Activated CD8-positive, alpha-beta memory T cell treated with anti-CD3 and anti-CD28 coated beads, Interleukin-2, amount 10 ng/mL, durations not matched to agents 7 days and 5 days (primary cell): ENCODE data around the gene CIRBP. TPM values are rescaled to one million over a fixed set of nuclear protein-coding genes. Genes with fewer than 3 reads are reported as not detected.

Experiments
- ATAC-seq: fragments of 150-1000 bp; cut with Tn5 transposase; one replicate; pipeline ENCODE4 v1.10.0; 2021; ENCODE audit warnings: moderate library complexity
- CTCF ChIA-PET: fragments of 350-600 bp; sonication (Branson Sonifier 250); formaldehyde crosslinking; loops from one replicate; lab custom pipeline; 2021; ENCODE audit warnings: antibody characterized with exemption; lab: Charles Lee
- DNase-seq: peaks from one replicate; pipeline ENCODE4 v3.0.0-alpha.2; 2020
- H3K27ac Mint-ChIP-seq: one replicate; pipeline ENCODE4 v1.8.0; 2021; ENCODE audit warnings: mild to moderate bottlenecking, mixed read lengths
- H3K27me3 Mint-ChIP-seq: one replicate; pipeline ENCODE4 v1.8.0; 2021; ENCODE audit warnings: mixed read lengths
- H3K36me3 Mint-ChIP-seq: one replicate; pipeline ENCODE4 v1.8.0; 2021; ENCODE audit warnings: mild to moderate bottlenecking, mixed read lengths
- H3K4me1 Mint-ChIP-seq: one replicate; pipeline ENCODE4 v1.8.0; 2021; ENCODE audit warnings: mixed read lengths
- H3K4me3 Mint-ChIP-seq: one replicate; pipeline ENCODE4 v1.8.0; 2021; ENCODE audit warnings: mild to moderate bottlenecking, moderate library complexity, mixed read lengths
- H3K9me3 Mint-ChIP-seq: one replicate; pipeline ENCODE4 v1.8.0; 2022; ENCODE audit warnings: low read depth, mixed read lengths
- total RNA-seq, 2 experiments: library from RNA; stranded (reverse); gene quantifications; one replicate each; pipeline ENCODE4 v1.2.3, GENCODE V29; 2021

CIRBP gene
- total RNA-seq, 2 experiments from 2014 or later: 189 to 210 TPM

DNA sequence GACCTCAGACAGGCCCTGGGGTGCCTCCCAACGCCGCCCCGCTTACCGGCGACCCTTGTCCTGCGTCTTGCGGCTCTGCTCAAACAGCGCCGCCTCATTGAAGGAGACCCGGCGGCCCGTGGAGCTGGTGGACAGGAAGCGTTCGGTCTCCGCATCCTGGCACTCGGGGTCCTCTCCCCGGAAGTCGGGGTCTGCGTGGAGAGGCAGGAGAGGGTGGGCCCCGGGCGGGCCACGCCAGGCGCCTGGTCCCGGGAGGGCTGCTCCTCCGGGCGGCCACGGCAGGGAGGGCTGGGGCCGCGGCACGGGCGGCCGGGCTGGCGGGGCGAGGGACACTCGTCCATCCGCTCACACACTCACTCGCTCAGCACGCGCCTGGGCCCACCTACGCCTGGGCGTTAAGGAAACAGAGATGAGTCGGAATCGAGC lies 34.2 kb upstream of the CIRBP start:
- Mint-ChIP-seq H3K4me1 (peaks cover 7% of the 10 kb centered on the region), H3K9me3 (no peaks in the 10 kb centered on the region)
- no peak for ATAC-seq

DNA sequence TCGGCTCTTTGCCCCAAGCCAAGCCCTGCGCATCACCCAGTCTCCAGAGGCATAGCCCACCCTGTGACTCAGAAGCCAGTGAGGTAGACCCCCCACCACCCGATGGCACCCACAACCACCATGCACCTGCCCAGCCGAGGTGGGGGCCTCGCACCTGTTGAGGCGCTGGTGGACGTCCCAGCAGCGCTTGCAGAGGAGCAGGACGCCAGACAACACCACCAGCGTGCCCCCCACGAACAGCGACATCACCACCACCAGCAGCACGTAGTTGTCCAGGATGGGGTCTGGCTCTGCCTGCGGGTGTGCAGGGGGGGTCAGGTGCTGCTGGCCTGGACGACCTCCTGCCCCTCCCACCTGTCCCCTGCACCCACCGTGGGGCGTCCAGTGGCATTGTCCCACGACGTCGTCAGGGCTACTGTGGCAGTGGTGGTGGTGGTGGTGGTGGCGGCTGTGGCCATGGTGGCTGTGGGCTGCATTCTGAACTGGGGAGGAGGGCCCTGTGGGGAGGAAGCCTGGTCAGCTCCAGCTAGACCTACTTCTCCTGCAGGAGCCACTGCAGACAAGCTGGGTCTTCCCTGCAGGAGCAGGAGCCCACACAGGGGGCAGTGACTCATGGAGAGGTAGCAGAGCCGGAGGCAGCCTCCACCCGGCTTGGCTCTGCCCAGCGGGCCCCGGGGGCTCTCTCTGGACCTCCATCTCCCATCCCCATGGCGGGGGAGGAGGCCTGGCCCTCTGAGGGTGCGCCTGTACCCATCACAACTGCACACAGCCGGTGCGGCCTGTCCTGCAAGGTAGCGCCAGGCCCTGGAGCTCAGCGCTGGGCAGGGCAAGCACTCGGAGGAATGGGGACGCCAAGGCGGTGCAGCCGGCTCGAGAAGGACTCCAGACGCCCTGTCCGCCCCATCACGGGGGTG lies 33.2 kb upstream of the CIRBP start:
- Mint-ChIP-seq H3K9me3 (no peaks in the 10 kb centered on the region), H3K27me3 (peaks cover 16% of the 10 kb centered on the region), H3K36me3 (no peaks in the 10 kb centered on the region), H3K4me1 (peaks cover 9% of the 10 kb centered on the region), H3K27ac (no peak overlapping the region), H3K4me3 (no peak overlapping the region)
- DNase-seq (no peak), ATAC-seq (no peak)
- CTCF ChIA-PET: interaction anchor here (0.7 kb wide), 1 partner anchor 69 kb away, joined by 3 read pairs; no protein-coding TSS in a partner anchor

More for the DNA sequence above, 34.2 kb upstream of the CIRBP start:
- H3K4me3 Mint-ChIP-seq: no peak overlapping the region
- CTCF ChIA-PET: no interaction called here
- peaks cover 16% of the 10 kb centered on the region for H3K27me3 Mint-ChIP-seq
- no peak overlapping the region for H3K27ac Mint-ChIP-seq
- no peaks in the 10 kb centered on the region for H3K36me3 Mint-ChIP-seq
- no peak for DNase-seq

DNA sequence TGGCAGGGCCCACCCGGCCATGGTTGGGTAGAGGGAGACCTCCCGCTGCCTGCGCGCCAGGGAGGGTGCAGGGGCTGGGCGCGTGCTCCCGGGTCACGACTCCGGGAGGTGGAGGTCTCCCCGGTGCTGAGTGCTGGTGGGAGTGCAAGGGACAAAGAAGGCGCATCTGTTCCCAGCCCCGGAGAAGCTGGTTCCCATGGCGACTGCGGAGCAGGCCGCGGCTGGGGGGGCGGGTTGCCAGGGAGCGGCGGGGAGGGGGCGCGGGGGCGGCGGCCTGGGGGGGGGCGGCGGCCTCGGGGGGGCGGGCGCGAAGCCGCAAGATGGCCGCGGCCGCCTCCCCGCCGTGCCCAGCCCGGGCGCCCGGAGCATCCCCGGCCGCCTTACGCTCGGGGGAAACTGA lies 32.6 kb upstream of the CIRBP start:
- CTCF ChIA-PET: interaction anchor here (0.7 kb wide), 1 partner anchor 70 kb away, joined by 3 read pairs; no protein-coding TSS in a partner anchor
- H3K27ac Mint-ChIP-seq: no peak overlapping the region
- H3K4me3 Mint-ChIP-seq: no peak overlapping the region
- H3K27me3 Mint-ChIP-seq: peaks cover 16% of the 10 kb centered on the region
- no peaks in the 10 kb centered on the region for H3K9me3 Mint-ChIP-seq
- ATAC-seq: no peak
- H3K4me1 Mint-ChIP-seq: peaks cover 15% of the 10 kb centered on the region
- no peak for DNase-seq
- no peaks in the 10 kb centered on the region for H3K36me3 Mint-ChIP-seq

DNA sequence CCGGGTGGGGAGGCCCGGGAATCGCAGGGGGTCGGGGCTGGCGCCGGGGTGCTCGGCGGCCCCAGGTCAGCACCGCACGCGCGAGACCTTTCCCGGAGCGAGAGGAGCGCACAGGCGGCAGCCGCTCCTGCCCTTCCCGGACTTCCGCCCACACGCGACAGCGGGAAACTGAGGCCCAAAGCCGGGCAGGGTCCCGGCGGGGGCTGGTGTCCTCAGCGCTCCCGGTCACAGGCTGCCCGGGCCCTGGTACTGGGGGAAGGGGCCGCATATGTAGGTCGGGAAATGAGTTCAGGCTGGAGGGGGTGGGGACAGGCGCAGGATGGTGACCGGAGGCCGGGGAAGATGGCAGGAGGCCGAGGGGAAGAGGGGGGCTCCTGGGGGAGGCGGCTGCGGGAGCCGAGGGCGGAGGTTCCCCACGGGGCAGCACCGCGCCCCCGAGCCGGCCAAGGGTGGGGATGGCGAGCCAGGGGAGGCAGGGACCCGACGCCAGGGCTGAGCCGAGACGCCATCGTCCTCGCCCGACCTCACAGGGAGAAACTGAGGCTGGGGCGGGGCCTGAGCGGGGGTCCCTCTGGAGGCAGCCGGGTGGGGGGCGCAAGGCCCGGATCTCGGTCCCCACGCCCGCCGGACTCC lies 32.0 kb upstream of the CIRBP start:
- no peak overlapping the region for H3K27ac Mint-ChIP-seq
- DNase-seq: no peak
- H3K36me3 Mint-ChIP-seq: no peaks in the 10 kb centered on the region
- peaks cover 16% of the 10 kb centered on the region for H3K27me3 Mint-ChIP-seq
- no peak for ATAC-seq
- CTCF ChIA-PET: no interaction called here
- no peaks in the 10 kb centered on the region for H3K9me3 Mint-ChIP-seq
- H3K4me1 Mint-ChIP-seq: peaks cover 16% of the 10 kb centered on the region
- H3K4me3 Mint-ChIP-seq: no peak overlapping the region

DNA sequence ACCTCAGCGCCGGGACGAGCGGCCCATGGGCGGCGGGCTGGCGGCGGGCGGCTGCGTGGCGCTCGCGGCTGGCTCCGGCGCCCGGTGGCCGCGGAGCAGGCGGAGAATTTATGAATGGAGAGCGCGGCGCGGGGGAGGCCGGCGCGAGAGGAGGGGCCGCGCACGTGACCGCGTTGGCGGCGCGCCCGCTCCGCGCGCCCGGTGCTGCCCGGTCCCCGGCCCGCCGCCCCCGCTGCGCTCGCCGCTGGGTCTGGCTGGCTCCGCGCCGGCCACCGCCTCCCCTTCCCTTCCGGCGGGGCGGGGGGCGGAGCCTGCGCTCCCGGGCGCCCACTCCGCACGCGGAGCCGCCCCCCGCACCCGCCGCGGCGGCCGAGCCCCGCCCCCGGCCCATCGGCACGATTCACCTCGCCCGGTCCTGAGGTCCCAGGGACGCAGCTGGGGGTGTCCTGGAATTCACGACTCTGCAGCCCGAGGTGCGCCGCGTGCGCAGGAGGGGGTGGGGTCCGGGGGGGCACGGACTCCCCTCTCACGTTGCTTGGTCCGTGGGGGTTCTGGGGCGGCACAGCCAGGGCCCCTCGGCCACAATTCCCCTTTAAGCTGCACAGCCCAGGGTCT lies 31.3 kb upstream of the CIRBP start, which contains the start of gene CBARP:
TSS of gene CBARP (minus strand) at position 252 of the 615 bp plus-strand sequence. CDS start 1,905 bp downstream, outside the sequence.
- Mint-ChIP-seq H3K9me3 (no peaks in the 10 kb centered on the region), H3K27me3 (peaks cover 16% of the 10 kb centered on the region), H3K4me1 (peaks cover 23% of the 10 kb centered on the region), H3K27ac (no peak within 1 kb of the TSS), H3K36me3 (no peaks in the 10 kb centered on the region), H3K4me3 (peak within 1 kb of the TSS; percentile 46)
- ATAC-seq (no peak), DNase-seq (no peak)
- CTCF ChIA-PET: interaction anchor here (1.0 to 10.1 kb wide), 4 partner anchors 15 to 318 kb away, joined by 3 to 723 read pairs (median 4); partner anchors contain the start of gene CIRBP

DNA sequence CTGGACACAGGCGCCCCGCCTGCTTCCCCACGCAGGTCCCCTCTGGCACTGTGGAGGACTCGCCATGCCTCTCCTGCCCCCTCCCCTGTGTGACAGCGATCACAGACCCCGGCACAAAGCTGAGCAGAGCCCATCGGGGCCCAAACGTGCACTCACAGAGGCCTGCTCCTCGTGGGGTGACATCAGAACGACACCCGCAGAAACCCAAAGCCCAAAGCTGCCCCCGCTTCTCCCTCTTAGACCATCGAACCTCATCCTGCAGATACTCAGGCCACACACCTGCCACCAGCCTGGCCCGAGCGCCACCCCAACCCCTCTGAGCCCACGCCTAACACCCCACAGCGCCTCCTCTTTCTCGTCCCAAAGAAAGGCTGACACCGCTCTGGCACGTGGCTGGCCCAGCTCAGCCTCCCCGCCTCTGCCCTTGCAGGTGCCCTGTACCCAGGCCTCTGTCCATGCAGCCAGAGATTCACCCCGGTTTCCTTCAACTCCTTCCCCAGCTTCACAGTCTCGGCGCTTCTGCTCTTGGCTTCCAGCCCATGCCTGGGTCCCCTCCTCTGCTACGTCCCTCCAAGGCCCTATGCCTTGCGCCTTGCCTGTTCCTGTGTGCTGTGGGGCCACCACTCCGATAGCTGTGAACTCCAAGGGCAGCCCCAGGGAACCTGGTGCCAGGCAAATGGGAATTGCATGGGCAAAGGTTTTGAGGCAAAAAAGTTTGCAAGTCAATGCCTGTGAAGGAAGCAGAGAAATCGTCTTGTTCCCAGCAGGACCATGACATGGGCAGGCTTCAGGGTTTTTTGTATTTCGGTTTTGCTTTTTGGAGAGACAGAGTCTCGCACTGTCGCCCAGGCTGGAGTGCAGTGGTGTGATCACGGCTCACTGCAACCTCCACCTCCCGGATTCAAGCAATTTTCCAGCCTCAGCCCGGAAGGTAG lies 30.5 kb upstream of the CIRBP start:
- ATAC-seq: no peak
- DNase-seq: no peak
- H3K27ac Mint-ChIP-seq: no peak overlapping the region
- H3K4me3 Mint-ChIP-seq: peak overlapping the region; percentile 46
- no peaks in the 10 kb centered on the region for H3K36me3 Mint-ChIP-seq
- CTCF ChIA-PET: interaction anchor here (0.8 to 10.1 kb wide), 7 partner anchors 16 to 319 kb away, joined by 3 to 723 read pairs (median 3); partner anchors contain the start of gene CIRBP
- H3K4me1 Mint-ChIP-seq: peaks cover 31% of the 10 kb centered on the region
- H3K9me3 Mint-ChIP-seq: no peaks in the 10 kb centered on the region
- peaks cover 16% of the 10 kb centered on the region for H3K27me3 Mint-ChIP-seq

DNA sequence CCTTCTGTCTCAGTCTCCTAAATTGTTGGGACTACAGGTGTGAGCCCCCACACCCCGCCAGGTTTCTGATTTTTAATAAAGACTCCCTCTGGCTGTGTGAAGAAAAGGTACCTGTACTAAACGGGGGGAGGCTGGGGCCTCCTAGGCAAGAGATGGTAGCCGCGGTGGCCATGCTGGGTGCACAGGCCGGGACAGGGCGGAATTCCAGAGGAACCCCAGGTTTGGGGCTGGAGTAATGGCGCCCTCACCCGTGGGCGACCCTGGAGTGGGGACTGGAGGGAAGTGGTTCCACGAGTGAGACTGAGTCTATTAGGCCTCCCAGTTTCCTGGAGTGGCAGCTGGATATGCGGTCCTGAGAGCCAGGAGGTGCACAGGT lies 29.7 kb upstream of the CIRBP start:
- H3K4me1 Mint-ChIP-seq: peaks cover 31% of the 10 kb centered on the region
- no peaks in the 10 kb centered on the region for H3K36me3 Mint-ChIP-seq
- peaks cover 16% of the 10 kb centered on the region for H3K27me3 Mint-ChIP-seq
- no peak for DNase-seq
- no peaks in the 10 kb centered on the region for H3K9me3 Mint-ChIP-seq
- ATAC-seq: no peak
- CTCF ChIA-PET: interaction anchor here (1.0 to 10.1 kb wide), 5 partner anchors 17 to 211 kb away, joined by 3 to 723 read pairs (median 3); partner anchors contain the start of gene CIRBP
- no peak overlapping the region for H3K4me3 Mint-ChIP-seq
- H3K27ac Mint-ChIP-seq: no peak overlapping the region

DNA sequence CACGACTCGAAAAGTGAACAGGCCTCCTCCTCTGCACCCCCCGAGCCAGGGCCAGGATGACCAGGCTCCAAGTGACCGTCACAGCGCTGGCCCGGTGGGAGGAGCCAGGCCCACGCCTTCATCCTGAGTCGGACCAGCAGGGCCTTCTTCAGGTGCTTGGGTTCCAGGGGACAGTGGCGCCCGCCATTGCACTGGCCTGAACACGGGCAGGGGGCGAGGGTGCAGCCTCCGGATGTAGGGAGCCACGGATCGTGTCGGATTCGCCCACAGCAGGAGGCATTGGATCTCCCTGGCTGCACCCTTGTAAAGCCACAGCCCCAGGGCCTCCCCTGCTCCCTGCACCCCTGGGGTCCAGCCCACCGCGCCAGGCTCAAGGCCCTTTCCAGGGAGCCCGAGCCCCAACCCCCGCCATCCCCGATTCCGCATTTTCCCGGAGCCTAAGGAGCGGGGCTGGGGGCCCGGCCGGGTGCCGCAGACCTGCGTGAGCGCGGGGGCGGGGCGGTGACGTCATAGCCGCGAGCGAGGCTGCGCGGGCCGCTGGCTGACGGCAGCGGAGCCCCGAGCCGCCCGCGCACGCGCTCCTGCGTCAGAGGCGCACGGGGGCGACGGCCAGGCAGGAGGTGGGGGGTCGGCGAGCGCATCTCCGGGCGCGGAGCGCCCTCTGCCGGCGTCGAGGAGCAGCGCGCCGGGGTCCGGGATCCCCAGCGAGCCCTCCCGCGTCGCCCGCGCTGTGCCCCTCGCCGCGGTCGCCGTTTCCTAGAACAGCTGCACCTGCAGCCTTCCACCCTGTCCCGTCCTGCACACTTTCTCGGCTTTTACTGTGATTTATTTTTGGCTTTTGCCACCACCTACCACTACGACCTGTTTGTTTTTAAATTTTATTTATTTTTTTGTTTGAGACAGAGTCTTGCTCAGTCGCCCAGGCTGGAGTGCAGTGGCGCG lies 29.1 kb upstream of the CIRBP start:
- H3K4me1 Mint-ChIP-seq: peaks cover 35% of the 10 kb centered on the region
- no peaks in the 10 kb centered on the region for H3K9me3 Mint-ChIP-seq
- H3K4me3 Mint-ChIP-seq: peak overlapping the region; percentile 73
- H3K27me3 Mint-ChIP-seq: peaks cover 16% of the 10 kb centered on the region
- H3K27ac Mint-ChIP-seq: peak overlapping the region; percentile 66
- DNase-seq (peak; percentile 93), ATAC-seq (peak; percentile 65)
- CTCF ChIA-PET: interaction anchor here (0.6 to 10.1 kb wide), 21 partner anchors 9 to 333 kb away, joined by 3 to 723 read pairs (median 3); partner anchors contain the start of genes CIRBP, CNN2 and FAM174C
- H3K36me3 Mint-ChIP-seq: no peaks in the 10 kb centered on the region

DNA sequence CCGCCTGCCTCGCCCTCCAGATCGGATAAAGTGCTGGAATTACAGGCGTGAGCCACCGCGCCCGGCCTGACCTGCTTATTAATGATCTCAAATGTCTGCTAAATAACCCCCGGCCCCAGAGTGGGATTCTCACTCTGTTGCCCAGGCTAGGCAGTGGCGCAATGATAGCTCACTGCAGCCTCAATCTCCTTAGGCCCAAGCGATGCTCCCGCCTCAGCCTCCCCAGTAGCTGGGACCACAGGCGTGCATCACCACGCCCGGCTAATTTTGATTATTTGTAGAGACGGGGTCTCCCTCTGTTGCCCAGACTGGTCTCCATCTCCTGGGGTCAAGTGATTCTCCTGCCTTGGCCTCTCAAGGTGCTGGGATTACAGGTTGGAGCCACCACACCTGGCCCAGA lies 28.2 kb upstream of the CIRBP start:
- Mint-ChIP-seq H3K27ac (peak overlapping the region; percentile 84), H3K4me1 (peaks cover 35% of the 10 kb centered on the region), H3K9me3 (no peaks in the 10 kb centered on the region), H3K36me3 (no peaks in the 10 kb centered on the region), H3K27me3 (peaks cover 14% of the 10 kb centered on the region), H3K4me3 (peak overlapping the region; percentile 73)
- ATAC-seq (no peak), DNase-seq (no peak)
- CTCF ChIA-PET: interaction anchor here (0.6 to 10.1 kb wide), 23 partner anchors 8 to 378 kb away, joined by 3 to 723 read pairs (median 3); partner anchors contain the start of genes CIRBP, CNN2, FAM174C and WDR18

DNA sequence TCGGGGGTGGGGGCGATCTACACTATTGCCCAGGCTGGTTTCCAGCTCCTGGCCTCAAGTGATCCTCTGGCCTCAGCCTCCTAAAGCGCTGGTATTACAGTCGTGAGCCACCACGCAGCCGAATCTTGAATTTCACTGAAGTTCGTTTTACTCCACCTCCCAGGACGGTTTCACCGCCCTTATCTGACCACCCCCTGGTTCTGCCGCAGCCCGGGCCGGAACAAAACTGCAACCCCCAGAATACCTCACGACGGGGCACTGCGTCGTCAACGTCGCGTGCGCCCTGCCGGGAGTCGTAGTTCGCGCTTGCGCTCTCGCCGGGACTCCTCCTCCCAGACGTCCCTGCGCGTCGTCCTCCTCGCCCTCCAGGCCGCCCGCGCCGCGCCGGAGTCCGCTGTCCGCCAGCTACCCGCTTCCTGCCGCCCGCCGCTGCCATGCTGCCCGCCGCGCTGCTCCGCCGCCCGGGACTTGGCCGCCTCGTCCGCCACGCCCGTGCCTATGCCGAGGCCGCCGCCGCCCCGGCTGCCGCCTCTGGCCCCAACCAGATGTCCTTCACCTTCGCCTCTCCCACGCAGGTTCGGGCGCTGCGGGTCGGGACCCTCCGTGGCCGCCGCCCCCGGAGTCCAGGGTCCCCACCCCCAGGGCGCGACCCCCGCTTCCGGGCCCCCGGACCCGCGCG lies 27.6 kb upstream of the CIRBP start, which contains the start of gene ATP5F1D:
TSS of gene ATP5F1D (plus strand) at position 335 of the 679 bp plus-strand sequence. CDS start at position 435, 100 bp downstream.
- peaks cover 13% of the 10 kb centered on the region for H3K27me3 Mint-ChIP-seq
- no peaks in the 10 kb centered on the region for H3K9me3 Mint-ChIP-seq

More for the DNA sequence above, 27.6 kb upstream of the CIRBP start, which contains the start of gene ATP5F1D:
- Mint-ChIP-seq H3K36me3 (no peaks in the 10 kb centered on the region), H3K27ac (peak within 1 kb of the TSS; percentile 84), H3K4me1 (peaks cover 35% of the 10 kb centered on the region), H3K4me3 (peak within 1 kb of the TSS; percentile 73)
- ATAC-seq (peak; percentile 76), DNase-seq (peak; percentile 96)
- CTCF ChIA-PET: interaction anchor here (0.6 to 10.1 kb wide), 14 partner anchors 18 to 379 kb away, joined by 3 to 723 read pairs (median 4); partner anchors contain the start of genes CIRBP, CNN2, FAM174C and WDR18
